NOMO-1 treated with DMSO at 0.1 percent for 48 hours (cell line): ENCODE measurements around the gene HPRT1.
A peak's percentile ranks its signal among the peaks of the same experiment; 100 is the strongest.

ENCODE experiments used
- DNase-seq: peaks from one replicate; lab custom pipeline; 2025; ENCODE audit not compliant: unreplicated experiment; lab: John Stamatoyannopoulos, UW

Gene HPRT1

DNA sequence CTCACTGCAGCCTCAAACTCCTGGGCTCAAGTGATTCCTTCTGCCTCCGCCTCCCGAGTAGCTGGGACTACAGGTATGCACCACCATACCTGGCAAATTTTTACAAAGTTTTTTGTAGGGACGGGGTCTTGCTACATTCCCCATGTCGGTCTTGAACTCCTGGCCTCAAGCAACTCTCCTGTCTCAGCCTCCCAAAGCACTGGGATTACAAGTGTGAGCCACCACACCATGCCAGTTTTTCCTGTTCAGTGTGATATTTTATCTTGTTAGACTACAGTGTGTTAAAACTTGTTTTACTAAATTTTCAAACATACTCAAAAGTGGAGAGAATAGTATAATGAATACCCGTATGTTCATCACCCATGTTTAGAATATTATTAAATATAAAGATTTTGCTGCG lies 12.1 kb downstream of the HPRT1 start:
- no peak for DNase-seq

DNA sequence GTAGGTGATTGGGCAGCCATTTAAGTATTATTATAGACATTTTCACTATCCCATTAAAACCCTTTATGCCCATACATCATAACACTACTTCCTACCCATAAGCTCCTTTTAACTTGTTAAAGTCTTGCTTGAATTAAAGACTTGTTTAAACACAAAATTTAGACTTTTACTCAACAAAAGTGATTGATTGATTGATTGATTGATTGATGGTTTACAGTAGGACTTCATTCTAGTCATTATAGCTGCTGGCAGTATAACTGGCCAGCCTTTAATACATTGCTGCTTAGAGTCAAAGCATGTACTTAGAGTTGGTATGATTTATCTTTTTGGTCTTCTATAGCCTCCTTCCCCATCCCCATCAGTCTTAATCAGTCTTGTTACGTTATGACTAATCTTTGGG lies 16.3 kb downstream of the HPRT1 start:
- DNase-seq: no peak

DNA sequence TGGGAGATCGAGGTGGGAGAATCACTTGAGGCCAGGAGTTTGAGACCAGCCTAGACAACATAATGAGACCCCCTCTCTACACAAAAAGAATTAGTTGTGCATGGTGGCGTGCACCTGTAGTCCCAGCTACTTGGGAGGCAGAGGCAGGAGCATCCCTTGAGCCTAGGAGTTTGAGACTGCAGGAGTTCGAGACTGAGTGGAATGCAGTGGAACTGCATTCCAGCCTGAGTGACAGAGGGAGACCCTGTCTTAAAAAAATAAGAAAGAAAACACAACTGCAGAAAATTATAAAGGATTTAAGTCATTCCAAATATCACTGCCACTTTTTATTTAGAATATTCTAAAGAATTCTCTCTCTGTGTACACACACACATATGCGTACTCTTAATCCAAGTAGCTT lies 18.4 kb downstream of the HPRT1 start:
- DNase-seq: no peak

DNA sequence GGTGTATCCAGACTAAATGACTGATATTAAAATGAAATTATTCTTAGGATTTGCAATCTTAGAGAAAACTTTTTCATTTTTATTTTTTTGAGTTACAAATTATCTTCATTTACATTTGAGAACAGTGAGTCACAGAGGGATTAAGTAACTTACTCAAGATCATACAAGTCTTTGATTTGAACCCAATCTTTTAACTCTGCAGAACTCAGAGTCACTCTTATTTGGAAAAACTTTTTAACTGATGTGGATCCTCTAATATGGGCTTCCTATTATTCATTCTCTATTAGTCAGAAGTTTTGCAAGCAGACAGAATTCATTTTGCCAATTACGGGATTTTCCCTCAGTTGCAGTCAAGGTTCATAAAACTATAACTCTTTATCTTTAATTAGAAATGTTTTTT lies 20.1 kb downstream of the HPRT1 start:
- DNase-seq: no peak

DNA sequence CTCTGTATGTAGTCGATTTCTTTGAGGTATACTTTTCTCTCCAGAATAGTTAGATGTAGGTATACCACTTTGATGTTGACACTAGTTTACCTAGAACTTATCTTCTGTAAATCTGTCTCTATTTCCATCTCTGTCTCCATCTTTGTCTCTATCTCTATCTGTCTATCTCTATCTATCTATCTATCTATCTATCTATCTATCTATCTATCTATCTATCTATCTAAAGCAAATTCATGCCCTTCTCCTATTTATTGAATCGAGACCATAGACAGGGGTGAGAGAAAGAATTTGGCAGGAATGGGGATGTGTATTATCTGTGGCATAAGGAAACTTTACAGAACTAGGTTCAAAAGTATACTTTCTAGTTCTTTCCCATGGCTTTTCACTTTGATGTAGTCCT lies 21.4 kb downstream of the HPRT1 start:
- DNase-seq: no peak

DNA sequence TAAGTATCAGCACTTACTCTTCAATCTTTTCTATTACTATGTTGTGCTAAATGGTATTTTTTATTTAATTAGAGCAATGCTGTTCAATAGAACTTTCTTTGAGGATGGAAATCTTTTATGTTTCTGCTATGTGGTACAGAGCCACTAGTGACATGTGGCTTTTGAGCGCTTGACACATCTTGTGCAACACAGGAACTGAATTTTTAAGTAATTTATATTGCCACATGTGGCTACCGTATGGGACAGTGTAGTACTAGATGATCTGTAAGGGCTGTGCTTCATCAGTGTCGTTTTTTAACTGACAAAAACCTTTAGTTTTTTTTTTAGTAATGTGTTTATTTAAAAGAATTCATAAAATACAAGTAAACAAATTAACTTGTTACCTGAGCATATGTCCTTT lies 22.4 kb downstream of the HPRT1 start:
- DNase-seq: peak; percentile 58

DNA sequence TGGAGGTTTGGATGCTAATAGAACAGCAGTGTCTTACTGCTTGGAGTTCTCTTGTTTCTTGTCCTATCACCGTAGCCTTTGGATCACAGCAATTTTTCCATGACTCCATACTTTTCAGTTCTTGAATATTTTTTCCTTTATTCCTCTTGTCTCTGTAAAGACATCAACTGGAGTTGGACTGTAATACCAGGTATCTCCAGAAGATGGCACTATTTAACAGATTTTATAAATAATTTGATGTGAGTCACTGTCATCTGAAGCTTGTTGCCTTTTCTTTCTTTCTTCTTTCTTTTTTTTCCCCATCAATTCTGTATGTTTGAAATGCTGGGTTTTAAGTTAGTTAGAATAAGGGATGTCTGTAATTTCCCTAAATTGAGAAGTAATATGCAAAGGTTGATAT lies 24.1 kb downstream of the HPRT1 start:
- DNase-seq: peak; percentile 65

DNA sequence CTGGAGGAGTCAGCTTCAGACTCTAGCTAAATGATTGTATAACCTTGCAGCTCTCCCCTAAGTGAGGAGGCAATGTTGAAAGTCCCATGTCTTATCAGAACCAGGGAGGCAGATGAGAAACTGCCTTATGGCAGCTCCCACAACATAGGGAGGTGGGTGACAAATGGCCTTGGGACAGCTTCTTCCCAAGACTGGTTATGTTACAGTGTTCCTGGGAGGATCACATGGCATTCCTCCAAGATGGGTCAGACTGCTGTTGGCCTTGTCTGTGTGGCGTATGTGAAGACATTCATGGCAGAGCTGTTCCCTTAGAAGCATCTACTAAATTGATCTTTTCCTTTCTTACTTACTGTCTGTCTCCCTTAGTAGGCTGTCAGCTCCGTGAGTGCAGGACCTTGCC lies 42.0 kb downstream of the HPRT1 start:
- DNase-seq: no peak

DNA sequence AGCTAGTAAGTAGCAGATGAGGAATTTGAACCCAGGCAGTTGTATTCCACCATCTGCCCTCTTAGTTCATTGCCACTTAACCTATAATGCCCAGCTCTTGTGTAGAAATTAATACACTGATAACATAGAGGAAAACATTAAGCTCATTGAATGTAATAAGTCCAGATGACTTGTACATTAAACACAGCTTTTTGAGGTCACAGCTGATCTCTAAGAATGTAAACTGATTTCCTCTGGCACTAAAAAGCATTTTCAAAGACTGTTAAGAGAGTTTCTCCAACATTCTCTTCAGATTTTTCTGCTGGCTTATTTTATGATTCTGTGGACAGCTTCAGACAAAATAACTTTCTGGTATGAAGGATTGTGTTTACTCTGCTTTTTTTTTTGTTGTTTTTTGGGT lies 42.7 kb downstream of the HPRT1 start:
- no peak for DNase-seq

DNA sequence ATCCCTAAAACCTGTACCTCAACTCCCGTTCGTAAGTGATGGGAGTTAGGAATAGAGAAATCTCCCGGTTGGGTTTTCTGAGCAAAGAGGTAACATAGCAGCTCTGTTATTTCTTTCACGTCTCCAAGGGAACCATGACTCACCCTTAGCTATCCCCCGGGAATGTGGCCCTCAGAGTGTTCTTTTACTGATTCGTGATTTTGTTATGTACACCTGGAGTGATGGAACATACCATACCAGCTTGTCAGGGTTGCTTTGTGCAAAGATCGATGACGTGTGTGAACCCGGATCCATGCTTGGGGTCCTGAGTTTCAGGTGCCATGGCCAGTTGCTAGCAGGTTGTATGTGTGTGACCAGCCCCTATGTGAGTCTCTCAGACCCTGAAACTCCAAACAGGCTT lies 52.6 kb downstream of the HPRT1 start:
- DNase-seq: no peak

DNA sequence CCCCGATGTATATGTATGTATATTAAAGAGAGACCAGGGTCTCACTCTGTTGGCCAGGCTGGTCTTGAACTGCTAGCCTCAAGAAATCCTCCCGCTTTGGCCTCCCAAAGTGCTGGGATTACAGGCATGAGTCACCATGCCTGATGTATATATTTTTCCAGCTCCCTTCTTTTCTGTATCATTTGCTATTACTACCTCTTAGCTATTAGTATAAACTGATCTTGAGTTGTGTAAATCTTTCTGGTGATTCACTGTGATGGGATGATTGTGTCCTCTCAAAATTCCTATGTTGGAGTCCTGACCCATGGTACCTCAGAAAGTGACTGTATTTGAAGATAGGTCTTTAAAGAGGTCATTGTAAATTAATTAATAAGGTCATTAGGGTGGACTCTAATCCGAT lies 53.1 kb downstream of the HPRT1 start:
- no peak for DNase-seq

DNA sequence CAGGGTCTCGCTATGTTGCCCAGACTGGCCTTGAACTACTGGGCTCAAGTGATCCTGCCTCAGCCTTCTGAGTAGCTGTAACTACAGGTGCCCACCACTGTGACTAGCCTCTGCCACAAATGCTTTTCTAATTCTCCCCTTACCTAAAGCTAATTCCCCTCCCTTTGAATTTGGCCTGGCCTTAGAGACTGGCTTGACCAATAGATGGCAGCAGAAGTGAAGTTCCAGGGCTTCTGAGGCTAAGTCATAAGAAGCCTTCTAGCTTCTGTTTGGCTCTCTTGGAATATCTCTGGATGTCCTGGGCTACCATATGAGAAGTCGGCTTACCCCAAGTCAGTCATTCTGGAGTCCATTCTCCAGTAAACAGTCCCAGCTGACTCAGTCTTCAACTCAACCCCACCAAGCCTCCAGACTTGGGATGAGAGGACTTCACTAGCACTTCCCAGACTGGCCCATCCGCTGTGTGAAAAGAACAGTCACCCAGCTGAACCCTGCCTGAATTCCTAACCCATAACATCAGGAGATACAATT lies 61.0 kb downstream of the HPRT1 start:
- DNase-seq: peak; percentile 37

DNA sequence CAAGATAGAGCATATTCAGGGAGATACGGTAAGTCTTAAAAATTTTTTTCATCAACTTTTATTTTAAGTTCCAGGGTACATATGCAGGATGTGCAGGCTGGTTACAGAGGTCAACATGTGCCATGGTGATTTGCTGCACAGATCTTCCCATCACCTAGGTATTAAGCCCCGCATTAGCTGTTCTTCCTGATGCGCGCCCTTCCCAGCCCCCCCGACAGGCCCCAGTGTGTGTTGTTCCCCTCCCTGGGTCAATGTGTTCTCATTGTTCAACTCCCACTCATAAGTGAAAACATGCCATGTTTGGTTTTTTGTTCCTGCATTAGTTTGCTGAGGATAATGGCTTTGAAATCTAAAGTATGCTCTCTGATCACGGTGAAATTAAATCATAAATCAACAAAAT lies 64.2 kb downstream of the HPRT1 start:
- DNase-seq: no peak

DNA sequence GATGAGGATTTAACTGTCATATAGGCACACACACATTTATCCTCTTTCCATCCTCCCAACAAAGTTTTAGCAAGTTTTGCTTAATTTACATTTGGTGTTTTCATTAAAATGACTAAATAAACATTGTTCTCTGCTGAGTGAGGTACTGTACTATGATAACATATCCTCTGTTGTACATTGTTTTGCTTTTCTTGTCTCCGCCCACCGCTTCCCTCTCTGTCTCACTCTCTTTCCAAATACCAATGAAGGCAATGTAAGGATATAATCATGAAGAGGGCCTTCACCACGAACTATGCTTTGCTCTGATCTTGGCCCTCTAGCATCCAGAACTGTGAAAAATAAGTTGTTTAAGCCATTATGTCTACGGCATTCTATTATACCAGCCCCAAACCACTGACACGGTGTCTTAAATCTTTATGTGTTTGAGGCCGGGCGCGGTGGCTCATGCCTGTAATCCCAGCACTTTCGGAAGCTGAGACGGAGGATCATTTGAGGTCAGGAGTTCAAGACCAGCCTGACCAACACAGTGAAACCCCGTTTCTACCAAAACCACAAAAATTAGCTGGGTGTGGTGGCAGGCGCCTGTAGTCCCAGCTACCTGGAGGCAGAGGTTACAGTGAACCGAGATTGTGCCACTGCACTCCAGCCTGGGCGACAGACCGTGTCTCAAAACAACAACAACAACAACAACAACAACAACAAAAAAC lies 65.3 kb downstream of the HPRT1 start:
- DNase-seq: no peak

DNA sequence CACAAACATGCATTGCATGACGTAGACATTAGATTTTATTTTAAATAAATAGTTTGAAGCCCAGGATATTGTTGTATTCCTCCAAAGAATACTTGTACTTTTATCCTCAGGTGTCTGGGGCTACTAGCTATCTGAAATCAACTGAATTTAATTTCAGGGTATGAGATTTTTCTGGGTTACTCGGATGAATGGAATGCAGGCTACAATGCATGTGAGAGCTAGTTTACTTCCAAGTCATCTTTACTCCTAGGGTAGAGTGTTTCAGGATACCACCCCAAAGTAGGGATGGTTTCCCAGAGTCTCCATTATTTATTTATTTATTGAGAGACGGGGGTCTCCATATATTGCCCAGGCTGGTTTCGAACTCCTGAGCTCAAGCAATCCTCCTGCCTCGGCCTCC lies 66.4 kb downstream of the HPRT1 start:
- DNase-seq: no peak

DNA sequence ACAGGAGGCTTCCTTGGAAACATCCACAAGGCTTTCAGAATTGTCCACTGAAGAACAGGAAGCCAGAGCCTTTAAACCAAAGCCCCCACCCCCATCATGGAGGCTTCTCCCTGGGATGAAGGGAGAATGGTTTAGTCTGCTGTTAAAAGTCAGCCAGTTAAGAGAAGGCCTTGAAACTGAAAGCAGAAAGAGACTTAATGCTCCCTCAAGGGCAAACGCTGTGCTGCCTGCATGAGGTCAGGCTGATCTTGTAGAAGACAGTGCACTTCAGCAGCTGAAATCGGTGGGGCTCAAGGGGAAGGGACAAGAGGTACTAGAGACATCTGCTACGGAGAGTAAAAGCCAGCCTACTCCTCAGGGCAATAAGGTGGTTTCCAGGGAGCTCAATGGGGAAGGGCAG lies 69.0 kb downstream of the HPRT1 start:
- DNase-seq: no peak

DNA sequence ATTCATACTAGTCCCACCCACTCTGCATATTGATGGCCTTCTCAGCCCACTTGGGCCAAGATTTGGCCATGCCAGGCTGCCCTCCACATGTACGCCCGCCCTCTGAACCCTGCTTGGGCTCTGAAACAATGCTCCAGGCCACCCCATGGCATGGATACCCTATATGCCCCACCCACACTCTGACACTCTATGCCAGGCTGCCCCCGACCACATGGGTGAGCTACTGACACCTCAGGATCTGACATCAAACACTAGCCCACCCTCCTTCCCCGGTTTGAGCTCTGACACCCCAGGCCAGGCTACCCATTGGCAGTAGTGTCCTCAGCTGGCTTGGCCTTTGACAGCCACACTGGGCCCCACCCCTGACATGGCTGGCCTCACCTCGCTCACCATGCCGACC lies 69.5 kb downstream of the HPRT1 start:
- DNase-seq: no peak

DNA sequence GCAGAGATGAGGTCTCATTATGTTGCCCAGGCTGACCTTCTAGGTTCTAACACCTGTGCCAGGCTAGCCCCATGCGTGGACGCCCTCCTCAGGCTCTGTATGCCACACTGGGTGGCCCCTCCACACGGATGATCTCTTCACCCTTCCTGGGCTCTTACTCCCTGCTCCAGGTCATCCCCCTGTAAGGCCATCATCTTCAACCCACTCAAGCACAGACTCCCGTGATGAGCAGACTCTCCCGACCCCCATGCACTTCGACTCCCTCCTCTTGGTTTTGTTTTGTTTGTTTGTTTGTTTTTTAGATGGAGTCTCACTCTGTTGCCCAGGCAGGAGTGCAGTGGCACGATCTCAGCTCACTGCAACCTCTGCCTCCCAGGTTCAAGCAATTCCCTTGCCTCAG lies 70.9 kb downstream of the HPRT1 start:
- no peak for DNase-seq

DNA sequence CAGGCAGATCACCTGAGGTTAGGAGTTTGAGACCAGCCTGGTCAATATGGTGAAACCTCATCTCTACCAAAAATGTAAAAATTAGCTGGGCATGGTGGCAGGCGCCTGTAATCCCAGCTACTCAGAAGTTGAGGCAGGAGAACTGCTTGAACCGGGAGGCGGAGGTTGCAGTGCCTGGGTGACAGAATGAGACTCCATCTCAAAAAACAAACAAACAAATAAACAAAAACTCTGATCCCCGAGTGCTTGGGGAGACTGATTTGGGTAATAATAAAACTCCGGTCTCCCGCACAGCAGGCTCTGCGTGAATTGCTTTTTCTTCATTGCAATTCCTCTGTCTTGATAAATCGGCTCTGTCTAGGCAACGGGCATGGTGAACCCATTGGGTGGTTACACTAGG lies 73.4 kb downstream of the HPRT1 start:
- no peak for DNase-seq

DNA sequence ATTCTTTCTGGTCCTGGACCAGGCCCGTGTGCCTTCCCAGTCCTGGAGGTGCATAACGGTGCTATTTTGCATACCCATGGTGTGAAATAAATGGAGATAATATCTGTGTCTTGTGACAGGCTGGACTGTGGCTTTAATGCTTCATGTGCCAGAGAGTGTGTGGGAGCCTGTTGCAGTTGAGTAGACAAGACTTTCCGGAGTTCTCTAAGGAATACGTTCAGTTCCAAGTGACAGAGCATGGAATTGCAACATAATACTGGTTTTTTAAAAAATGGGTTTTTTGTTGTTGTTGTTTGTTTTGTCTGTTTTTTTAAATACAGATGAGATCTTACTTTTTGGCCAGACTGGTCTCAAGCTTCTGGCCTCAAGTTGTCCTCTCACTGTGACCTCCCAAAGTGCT lies 74.0 kb downstream of the HPRT1 start:
- DNase-seq: no peak

DNA sequence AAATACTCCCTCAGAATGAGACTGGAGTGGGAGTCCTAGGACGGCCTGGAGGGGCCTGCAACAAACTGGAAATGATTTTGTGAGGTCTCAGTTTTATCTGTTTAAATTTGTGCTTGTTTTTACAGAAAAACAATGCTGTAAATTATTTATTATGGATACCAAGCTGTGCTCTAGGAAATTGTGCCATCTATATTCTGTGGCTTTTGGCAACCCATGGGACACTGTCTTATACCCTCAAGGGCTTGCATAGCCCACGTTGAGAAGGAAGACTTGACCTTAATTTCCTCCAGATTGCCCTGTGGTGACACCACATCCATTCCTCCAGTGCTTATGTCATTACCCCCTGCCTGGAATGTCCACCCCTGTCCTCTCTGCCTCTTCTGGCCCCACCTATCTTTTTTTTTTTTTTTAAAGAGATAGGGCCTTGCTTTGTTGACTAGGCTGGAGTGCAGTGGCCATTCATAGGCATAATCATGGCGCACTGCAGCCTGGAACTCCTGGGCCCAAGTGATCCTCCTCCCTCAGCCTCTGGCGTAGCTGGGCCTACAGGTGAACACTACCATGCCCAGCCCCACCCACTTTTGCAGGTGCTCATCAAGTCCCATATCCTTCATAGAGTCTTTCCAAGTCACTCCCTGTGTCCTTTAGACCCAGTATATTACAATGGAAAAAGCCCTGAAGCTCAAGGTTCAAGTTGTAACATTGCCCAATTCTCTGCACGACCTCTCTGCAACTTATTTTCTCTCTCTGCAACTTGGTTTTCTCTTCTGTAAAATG lies 77.4 kb downstream of the HPRT1 start:
- DNase-seq: no peak

DNA sequence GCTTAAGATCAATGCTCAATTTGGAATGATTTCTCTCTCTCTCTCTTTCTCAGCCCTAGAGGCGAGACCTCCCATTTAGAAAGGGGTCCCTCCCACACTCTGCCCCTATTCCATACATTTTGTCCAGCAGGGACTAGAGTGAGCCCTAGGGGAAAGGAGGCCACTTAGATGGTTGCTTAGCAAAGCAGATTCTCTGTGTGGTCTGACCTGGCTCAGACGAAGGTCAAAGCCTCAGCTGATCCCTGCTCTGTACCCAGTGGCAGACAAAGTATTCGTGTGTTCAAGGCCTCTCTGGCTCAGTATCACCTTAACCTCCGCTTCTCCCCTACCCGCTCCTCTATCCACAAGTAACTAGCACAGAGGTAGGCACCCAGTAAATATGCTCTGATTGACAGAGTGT lies 78.4 kb downstream of the HPRT1 start:
- DNase-seq: no peak

DNA sequence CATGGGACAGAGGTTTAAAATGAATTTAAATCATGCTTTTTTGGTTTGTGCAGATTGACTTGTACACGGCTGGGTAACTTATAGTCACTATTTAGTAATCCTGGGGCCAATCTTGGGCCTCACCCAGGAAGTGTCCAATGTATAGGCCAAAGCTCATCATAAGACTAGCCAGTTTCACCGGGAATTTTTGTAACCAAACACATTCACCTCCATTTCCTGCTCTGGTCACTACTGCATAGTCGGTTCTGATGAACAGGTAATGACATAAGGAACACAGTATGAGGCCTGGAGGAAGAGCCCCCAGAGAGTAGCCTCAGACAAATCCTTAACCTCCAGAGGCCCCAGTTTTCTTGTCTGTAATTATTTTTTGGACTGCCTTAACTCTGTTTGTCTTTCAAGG lies 81.9 kb downstream of the HPRT1 start:
- no peak for DNase-seq
